HG03558 (cell line): ENCODE results near the gene DCP1A.
"Not testable (repeated sequence)": the region's sequence is repeated elsewhere in the genome, so short reads cannot be mapped to it uniquely, and the experiment has no call there.

Source experiments
- ATAC-seq: cut with Tn5 transposase; IDR thresholded peaks from one replicate; pipeline ENCODE4 v1.9.1; 2021; ENCODE audit warnings: moderate number of reproducible peaks; ENCODE audit not compliant: unreplicated experiment; ENCODE audit errors: extremely low read depth

The DCP1A gene

DNA sequence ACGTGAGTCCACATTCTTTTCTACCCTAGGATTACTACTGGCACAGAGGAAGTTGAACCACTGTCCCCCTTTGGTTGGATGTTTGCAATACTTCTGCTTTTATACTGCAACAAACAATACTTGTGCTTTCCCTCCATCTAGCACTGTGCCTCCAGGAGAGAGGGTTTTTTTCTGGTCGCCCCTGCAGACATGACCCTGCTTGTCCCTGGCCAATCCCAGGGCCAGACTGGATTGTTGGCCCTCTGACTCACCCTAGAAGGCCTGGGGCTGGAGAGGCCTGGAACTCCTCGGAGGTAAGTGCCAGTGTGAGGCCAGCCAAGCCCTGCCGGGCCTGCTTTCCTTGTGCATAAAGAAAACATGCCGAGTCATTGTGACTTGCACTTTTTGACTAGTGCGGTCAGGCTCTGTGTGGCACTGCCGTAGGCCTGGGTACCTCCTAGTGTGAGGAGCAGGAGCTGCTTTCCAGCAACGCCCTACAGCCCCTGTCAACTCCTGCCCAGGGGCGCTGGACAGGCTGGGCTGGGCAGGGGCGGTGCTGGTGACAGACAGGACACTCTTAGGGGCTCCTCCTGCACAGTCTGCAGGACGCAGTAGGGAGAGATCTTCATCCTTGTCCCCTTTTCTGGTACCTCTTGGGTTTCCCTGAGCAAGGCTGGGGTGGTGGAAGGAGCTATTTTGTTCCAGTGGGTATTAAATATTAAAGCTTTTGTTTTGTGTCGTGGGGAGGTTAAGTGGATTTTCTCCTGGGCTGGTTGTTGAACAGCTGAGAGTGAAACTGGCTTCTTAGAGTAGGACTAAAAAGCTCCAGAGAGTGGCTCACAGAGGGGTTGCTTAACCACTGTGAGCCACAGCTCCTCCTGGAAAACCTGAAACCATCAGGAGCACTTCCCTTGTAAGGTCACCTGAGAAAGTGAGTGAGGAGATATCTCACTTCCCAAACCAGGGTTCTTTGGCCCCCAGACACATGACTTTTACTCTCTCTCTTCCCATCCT, 77.2 kb downstream of the DCP1A start:
- peak; percentile 36 for ATAC-seq

DNA sequence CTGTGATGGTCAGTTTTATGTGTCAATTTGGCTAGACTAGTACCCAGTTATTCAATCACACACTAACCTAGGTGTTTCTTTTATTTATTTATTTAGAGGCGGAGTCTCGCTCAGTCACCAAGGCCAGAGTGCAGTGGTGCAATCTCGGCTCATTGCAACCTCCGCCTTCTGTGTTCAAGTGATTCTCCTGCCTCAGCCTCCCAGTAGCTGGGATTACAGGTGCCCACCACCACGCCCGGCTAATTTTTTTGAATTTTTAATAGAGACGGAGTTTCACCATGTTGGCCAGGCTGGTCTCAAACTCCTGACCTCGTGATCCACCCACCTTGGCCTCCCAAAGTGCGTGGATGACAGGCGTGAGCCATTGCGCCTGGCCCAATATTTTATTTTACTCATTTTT, 78.2 kb downstream of the DCP1A start:
- not testable (repeated sequence) for ATAC-seq

GRCh38 chr3:53267766-53268165, 79.6 kb downstream of the DCP1A start:
- no peak for ATAC-seq

DNA sequence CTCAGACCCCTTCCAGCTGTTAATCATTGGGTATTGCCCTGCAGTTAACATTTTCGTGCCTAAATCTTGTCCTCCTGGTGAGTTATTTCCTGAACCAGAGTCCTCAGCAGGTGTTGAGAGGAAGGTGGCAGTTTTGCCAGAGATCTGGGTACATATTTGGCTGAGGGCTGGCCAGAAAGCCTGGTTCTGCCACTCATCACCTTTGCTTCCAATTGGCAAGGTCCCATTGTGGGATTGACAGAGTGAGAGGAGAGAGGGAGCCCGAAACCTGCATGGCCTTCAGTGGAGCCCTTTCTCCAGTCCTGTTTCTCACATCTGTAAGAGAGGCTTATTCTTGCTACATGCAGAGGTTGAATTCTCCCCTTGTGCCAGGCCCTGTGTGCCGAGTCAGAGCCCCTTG, 82.6 kb downstream of the DCP1A start:
- ATAC-seq = no peak

DNA sequence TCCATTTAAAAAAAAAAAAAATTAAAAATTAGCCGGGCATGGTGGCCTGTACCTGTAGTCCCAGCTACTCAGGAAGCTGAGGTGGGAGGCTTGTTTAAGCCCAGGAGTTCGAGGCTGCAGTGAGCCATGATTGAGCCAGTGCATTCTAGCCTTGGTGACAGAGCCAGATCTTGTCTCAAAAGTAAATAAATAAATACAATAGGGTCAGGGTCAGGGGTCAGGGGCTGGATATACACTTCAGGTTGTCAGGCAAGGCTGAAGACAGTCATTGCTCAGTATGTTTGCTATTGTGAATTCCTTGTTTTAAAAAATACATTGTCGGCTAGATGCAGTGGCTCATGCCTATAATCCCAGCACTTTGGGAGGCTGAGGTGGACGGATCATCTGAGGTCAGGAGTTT, 83.4 kb downstream of the DCP1A start:
- ATAC-seq = no peak

- ATAC-seq = no peak
Measured at GRCh38 chr3:53261712-53262111, 85.6 kb downstream of the DCP1A start.

DNA sequence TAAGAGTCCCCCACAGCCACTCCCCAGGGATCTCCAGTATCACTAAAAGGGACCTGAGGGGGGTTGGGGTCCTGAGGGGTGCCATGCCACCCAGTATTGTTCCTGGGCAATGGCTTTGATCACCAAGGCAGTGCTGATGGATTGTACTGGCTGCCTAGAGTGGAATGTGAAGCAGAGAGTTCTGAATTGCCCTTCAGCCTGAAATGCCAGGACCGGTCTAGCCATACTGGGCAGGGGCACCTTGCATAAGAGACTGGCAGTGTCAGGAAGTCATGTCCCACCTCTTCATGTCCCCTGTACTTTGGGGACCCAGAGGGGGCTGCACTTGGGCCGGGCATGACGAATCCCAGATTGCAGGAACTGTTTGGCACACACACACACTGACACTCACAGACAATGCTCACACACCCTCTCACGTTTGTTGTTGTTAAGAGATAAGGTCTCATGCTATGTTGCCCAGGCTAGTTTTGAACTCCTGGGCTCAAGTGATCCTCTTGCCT, 87.0 kb downstream of the DCP1A start:
- ATAC-seq = no peak

GRCh38 chr3:53259427-53260259, 87.7 kb downstream of the DCP1A start:
- no peak for ATAC-seq

- ATAC-seq = no peak
Measured at GRCh38 chr3:53258600-53259426, 88.5 kb downstream of the DCP1A start.

GRCh38 chr3:53257465-53257864, 89.9 kb downstream of the DCP1A start:
- no peak for ATAC-seq

DNA sequence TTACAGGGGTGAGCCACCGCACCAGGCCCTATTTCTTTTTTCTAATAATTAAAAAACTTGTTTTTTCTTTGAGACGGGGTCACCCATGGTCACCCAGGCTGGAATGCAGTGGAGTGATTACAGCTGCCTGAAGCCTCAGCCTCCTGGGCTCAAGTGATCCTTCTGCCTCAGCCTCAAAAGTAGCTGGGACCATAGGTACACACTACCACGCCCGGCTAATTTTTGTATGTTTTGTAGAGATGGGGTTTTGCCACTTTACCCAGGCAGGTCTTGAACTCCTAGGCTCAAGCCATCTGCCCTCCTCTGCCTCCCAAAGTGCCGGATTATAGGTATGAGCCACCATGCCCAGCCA, 90.7 kb downstream of the DCP1A start:
- no peak for ATAC-seq

DNA sequence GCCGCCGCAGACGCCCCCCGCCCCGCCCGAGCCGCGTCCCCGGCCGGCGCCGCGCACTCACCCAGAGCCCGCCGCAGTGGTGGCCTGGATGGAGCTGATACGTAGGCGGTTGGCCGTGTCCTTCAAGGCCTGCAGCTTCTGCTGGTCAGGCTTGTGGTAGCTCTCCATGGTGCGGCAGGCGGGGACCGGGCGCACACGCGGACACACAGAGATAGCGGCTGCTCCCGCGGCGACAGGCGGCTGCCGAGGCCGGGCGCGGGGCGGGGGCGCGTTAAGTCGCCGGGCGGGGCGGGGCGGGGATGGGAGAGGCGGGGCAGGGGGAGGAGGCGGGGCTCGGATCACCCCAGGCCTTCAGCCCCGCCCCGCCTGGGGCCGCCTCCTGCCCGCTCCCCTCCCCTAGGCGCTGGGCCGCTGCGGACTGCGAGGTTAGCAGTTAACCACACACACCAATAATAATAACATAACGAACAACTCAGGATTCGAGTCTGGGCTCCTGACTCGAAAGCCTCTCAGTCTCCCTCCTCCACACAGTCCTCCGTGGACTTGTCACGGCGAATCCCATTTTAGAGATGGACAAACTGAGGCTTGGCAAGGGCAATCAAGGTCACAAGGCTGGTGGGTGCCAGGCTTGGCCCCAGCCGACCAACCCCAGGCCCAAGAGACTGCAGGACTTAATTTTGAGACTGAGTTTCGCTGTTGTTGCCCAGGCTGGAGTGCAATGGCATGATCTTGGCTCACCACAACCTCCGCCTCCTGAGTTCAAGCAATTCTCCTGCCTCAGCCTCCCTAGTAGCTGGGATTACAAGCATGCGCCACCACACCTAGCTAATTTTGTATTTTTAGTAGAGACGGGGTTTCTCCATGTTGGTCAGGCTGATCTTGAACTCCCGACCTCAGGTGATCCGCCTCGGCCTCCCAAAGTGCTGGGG, 91.3 kb downstream of the DCP1A start, which contains the start of gene TKT:
Gene TKT (minus strand): TSS at position 248 of the 929 bp plus-strand sequence. CDS start 80 bp downstream, at position 168.
- peak; percentile 37 for ATAC-seq

DNA sequence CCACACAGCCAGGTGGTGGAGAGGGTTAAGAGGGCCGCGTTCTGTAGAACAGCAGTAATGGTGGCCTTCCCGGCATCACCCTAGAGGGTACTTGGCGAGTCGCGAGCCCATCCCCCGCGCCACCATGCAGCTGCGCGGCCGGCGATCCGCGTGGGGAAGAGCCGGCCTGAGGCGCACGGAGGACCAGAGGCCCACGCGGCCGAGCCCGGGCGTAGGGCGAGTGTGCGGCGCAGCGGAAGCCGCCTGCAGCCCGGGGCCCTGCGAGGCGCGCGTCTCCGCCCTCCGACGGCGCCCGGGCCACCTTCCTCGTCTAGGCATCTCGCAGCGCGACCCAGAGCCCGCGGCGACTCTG, 91.9 kb downstream of the DCP1A start:
- ATAC-seq = peak; percentile 15

DNA sequence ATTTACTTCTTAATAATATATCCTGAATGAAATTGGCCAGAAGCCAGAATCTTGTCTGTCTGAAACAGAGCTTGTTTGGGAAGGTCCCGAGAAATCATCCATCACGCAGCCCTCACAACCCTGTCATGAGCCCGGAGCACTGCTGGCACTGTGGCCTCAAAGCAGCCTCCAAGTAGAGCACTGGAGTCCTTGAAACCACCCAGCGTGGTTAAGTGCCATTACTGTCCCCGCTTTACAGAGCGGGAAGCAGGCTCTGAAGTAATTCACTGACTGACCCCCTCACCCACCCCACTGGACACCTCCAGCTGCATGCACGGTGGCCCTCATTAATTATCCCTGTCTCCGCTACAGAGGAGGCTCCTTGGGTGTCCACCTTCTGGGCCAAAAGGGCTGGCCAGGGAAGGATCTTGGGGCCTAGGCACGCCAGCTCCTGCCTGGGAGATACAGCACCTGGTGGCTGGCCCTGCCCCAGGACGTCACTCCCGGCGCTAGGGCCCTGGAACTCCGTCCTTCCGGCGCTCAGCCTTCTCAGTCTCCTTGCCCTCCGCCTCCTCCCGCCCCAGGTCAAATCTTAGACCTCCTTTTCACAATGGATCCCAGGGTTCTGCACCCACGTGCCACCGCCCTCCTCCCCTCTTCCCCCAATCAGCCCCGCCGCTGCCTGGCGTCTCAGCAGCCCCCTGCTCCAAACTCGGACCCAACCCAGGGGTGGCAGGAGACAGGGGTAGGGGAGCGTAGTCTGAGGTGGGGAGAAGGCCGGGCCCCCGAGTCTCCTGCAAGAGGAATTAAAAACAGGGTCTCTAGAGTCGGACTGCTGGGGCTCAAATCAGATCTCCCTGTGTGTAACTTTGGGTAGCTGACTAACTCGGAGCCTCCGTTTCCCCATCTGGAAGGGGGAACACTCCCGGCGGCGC, 92.6 kb downstream of the DCP1A start:
- ATAC-seq = no peak

- no peak for ATAC-seq
Measured at GRCh38 chr3:53253707-53254508, 93.4 kb downstream of the DCP1A start.

GRCh38 chr3:53252947-53253322, 94.4 kb downstream of the DCP1A start:
- not testable (repeated sequence) for ATAC-seq
